ENCODE data around the gene MCF2L.

MCF2L gene

GRCh38 chr13:112974671-112975070 lies 5.7 kb downstream of the MCF2L start:
- DNase-seq (ENCODE audit: low spot score in 2 of 2): no peak
- H3K36me3 Mint-ChIP-seq: peaks cover 3% of the 10 kb centered on the region

GRCh38 chr13:112975401-112975939 lies 6.5 kb downstream of the MCF2L start:
- DNase-seq (ENCODE audit: low spot score in 2 of 2): no peak
- Mint-ChIP-seq H3K36me3 (peaks cover 3% of the 10 kb centered on the region), H3K27ac (no peak overlapping the region), H3K9me3 (peaks cover 6% of the 10 kb centered on the region), H3K4me3 (no peak overlapping the region), H3K4me1 (peaks cover 3% of the 10 kb centered on the region), H3K27me3 (peaks cover 9% of the 10 kb centered on the region)
- ATAC-seq (ENCODE audit: low read depth): no peak

More at GRCh38 chr13:112974671-112975070, 5.7 kb downstream of the MCF2L start:
- Mint-ChIP-seq H3K4me3 (no peak overlapping the region), H3K4me1 (peaks cover 5% of the 10 kb centered on the region), H3K27me3 (peaks cover 15% of the 10 kb centered on the region), H3K27ac (no peak overlapping the region), H3K9me3 (peaks cover 6% of the 10 kb centered on the region)
- ATAC-seq (ENCODE audit: low read depth): no peak

GRCh38 chr13:112976526-112976925 lies 7.5 kb downstream of the MCF2L start:
- peaks cover 6% of the 10 kb centered on the region for H3K9me3 Mint-ChIP-seq
- no peak overlapping the region for H3K4me3 Mint-ChIP-seq
- H3K27ac Mint-ChIP-seq: no peak overlapping the region
- peaks cover 3% of the 10 kb centered on the region for H3K36me3 Mint-ChIP-seq
- DNase-seq (ENCODE audit: low spot score in 2 of 2) (no peak), ATAC-seq (ENCODE audit: low read depth) (no peak)
- peaks cover 12% of the 10 kb centered on the region for H3K27me3 Mint-ChIP-seq
- H3K4me1 Mint-ChIP-seq: peaks cover 3% of the 10 kb centered on the region

GRCh38 chr13:112977091-112977490 lies 8.1 kb downstream of the MCF2L start:
- ATAC-seq (ENCODE audit: low read depth) (no peak), DNase-seq (ENCODE audit: low spot score in 2 of 2) (no peak)
- Mint-ChIP-seq H3K36me3 (peaks cover 3% of the 10 kb centered on the region), H3K27ac (no peak overlapping the region), H3K27me3 (peaks cover 11% of the 10 kb centered on the region), H3K9me3 (peaks cover 5% of the 10 kb centered on the region), H3K4me3 (no peak overlapping the region), H3K4me1 (peaks cover 3% of the 10 kb centered on the region)

- H3K4me1 Mint-ChIP-seq: peaks cover under 1% of the 10 kb centered on the region
- peaks cover 6% of the 10 kb centered on the region for H3K27me3 Mint-ChIP-seq
- peaks cover 3% of the 10 kb centered on the region for H3K36me3 Mint-ChIP-seq
- H3K27ac Mint-ChIP-seq: no peak overlapping the region
- peaks cover under 1% of the 10 kb centered on the region for H3K9me3 Mint-ChIP-seq
- DNase-seq (ENCODE audit: low spot score in 2 of 2) (no peak), ATAC-seq (ENCODE audit: low read depth) (no peak)
- H3K4me3 Mint-ChIP-seq: no peak overlapping the region
Observed at GRCh38 chr13:112977525-112977924, 8.5 kb downstream of the MCF2L start.

- H3K27ac Mint-ChIP-seq: no peak overlapping the region
- no peak for DNase-seq (ENCODE audit: low spot score in 2 of 2)
Observed at GRCh38 chr13:112978561-112979405, 9.8 kb downstream of the MCF2L start.

GRCh38 chr13:112979406-112979902 lies 10.4 kb downstream of the MCF2L start:
- no peaks in the 10 kb centered on the region for H3K9me3 Mint-ChIP-seq

More at GRCh38 chr13:112978561-112979405, 9.8 kb downstream of the MCF2L start:
- no peaks in the 10 kb centered on the region for H3K4me1 Mint-ChIP-seq
- H3K36me3 Mint-ChIP-seq: peaks cover 3% of the 10 kb centered on the region
- H3K27me3 Mint-ChIP-seq: peaks cover 6% of the 10 kb centered on the region
- no peak for ATAC-seq (ENCODE audit: low read depth)
- no peaks in the 10 kb centered on the region for H3K9me3 Mint-ChIP-seq
- no peak overlapping the region for H3K4me3 Mint-ChIP-seq

GRCh38 chr13:112980434-112980833 lies 11.4 kb downstream of the MCF2L start:
- Mint-ChIP-seq H3K27me3 (peaks cover 3% of the 10 kb centered on the region), H3K4me1 (no peaks in the 10 kb centered on the region), H3K4me3 (no peak overlapping the region), H3K9me3 (no peaks in the 10 kb centered on the region), H3K36me3 (no peaks in the 10 kb centered on the region), H3K27ac (no peak overlapping the region)
- no peak for ATAC-seq (ENCODE audit: low read depth)
- no peak for DNase-seq (ENCODE audit: low spot score in 2 of 2)

More at GRCh38 chr13:112979406-112979902, 10.4 kb downstream of the MCF2L start:
- no peak for ATAC-seq (ENCODE audit: low read depth)
- Mint-ChIP-seq H3K4me3 (no peak overlapping the region), H3K27me3 (peaks cover 3% of the 10 kb centered on the region), H3K36me3 (no peaks in the 10 kb centered on the region), H3K4me1 (no peaks in the 10 kb centered on the region), H3K27ac (no peak overlapping the region)
- DNase-seq (ENCODE audit: low spot score in 2 of 2): no peak

- Mint-ChIP-seq H3K4me1 (no peaks in the 10 kb centered on the region), H3K27me3 (peaks cover 3% of the 10 kb centered on the region), H3K36me3 (no peaks in the 10 kb centered on the region), H3K4me3 (no peak overlapping the region), H3K27ac (no peak overlapping the region), H3K9me3 (no peaks in the 10 kb centered on the region)
- no peak for ATAC-seq (ENCODE audit: low read depth)
- DNase-seq (ENCODE audit: low spot score in 2 of 2): no peak
Observed at GRCh38 chr13:112981451-112981850, 12.4 kb downstream of the MCF2L start.

GRCh38 chr13:112982281-112983041 lies 13.4 kb downstream of the MCF2L start:
- Mint-ChIP-seq H3K36me3 (no peaks in the 10 kb centered on the region), H3K27ac (no peak overlapping the region), H3K4me3 (no peak overlapping the region), H3K9me3 (no peaks in the 10 kb centered on the region), H3K27me3 (peaks cover 3% of the 10 kb centered on the region), H3K4me1 (no peaks in the 10 kb centered on the region)
- DNase-seq (ENCODE audit: low spot score in 2 of 2) (no peak), ATAC-seq (ENCODE audit: low read depth) (no peak)

GRCh38 chr13:112983042-112983305 lies 14.0 kb downstream of the MCF2L start:
- Mint-ChIP-seq H3K27me3 (peaks cover 3% of the 10 kb centered on the region), H3K9me3 (no peaks in the 10 kb centered on the region), H3K27ac (no peak overlapping the region), H3K36me3 (no peaks in the 10 kb centered on the region), H3K4me3 (no peak overlapping the region), H3K4me1 (no peaks in the 10 kb centered on the region)
- DNase-seq (ENCODE audit: low spot score in 2 of 2): no peak
- no peak for ATAC-seq (ENCODE audit: low read depth)

- Mint-ChIP-seq H3K4me1 (no peaks in the 10 kb centered on the region), H3K27me3 (peaks cover 3% of the 10 kb centered on the region)
- no peak for ATAC-seq (ENCODE audit: low read depth)
Observed at GRCh38 chr13:112983428-112984196, 14.6 kb downstream of the MCF2L start.

GRCh38 chr13:112984501-112984900 lies 15.5 kb downstream of the MCF2L start:
- no peak overlapping the region for H3K4me3 Mint-ChIP-seq
- peaks cover 3% of the 10 kb centered on the region for H3K27me3 Mint-ChIP-seq
- no peak for DNase-seq (ENCODE audit: low spot score in 2 of 2)
- peaks cover under 1% of the 10 kb centered on the region for H3K9me3 Mint-ChIP-seq
- ATAC-seq (ENCODE audit: low read depth): no peak
- no peaks in the 10 kb centered on the region for H3K4me1 Mint-ChIP-seq
- H3K27ac Mint-ChIP-seq: no peak overlapping the region
- H3K36me3 Mint-ChIP-seq: peaks cover under 1% of the 10 kb centered on the region

More at GRCh38 chr13:112983428-112984196, 14.6 kb downstream of the MCF2L start:
- Mint-ChIP-seq H3K27ac (no peak overlapping the region), H3K9me3 (no peaks in the 10 kb centered on the region), H3K4me3 (no peak overlapping the region), H3K36me3 (no peaks in the 10 kb centered on the region)
- DNase-seq (ENCODE audit: low spot score in 2 of 2): no peak

Data from memory B cell (primary cell).